ENCODE results near the gene MACROD2.

DNA sequence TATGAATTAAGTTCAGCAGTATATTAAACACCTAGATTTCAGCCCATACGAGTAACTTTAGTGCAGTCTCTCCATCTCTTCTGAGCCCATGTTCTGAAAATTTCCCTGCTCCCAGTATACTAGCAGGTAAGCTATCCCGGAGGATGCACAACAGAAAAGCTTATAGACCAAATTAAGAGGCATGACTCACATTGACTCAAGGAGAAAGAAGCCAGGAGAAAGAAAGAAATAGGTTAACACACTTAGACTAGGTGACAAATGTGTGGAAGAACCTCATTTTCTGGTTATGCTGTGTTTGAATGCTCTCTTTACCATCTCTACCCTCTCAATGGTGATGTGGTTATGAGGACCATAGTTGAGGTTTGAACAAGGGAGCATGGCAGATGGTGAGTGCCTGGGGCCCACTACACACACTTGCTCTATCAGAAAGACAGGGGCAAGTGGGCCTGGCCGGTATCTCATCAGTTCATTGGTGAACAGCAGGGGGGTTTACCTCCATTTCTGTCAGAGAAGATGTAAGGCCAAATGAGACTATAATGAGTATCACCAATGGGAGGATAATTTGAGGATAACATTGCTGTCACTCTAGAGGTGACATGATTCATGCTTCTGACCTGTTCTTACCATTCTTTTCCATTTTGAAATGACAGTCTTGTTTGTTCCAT, 1244.4 kb downstream of the MACROD2 start:
- TF ChIP-seq, protein P1, sequence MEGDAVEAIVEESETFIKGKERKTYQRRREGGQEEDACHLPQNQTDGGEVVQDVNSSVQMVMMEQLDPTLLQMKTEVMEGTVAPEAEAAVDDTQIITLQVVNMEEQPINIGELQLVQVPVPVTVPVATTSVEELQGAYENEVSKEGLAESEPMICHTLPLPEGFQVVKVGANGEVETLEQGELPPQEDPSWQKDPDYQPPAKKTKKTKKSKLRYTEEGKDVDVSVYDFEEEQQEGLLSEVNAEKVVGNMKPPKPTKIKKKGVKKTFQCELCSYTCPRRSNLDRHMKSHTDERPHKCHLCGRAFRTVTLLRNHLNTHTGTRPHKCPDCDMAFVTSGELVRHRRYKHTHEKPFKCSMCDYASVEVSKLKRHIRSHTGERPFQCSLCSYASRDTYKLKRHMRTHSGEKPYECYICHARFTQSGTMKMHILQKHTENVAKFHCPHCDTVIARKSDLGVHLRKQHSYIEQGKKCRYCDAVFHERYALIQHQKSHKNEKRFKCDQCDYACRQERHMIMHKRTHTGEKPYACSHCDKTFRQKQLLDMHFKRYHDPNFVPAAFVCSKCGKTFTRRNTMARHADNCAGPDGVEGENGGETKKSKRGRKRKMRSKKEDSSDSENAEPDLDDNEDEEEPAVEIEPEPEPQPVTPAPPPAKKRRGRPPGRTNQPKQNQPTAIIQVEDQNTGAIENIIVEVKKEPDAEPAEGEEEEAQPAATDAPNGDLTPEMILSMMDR (IDR thresholded peaks at IDR 0.05): no peak
- TF ChIP-seq EP300 (IDR thresholded peaks at IDR 0.05) (no peak), POLR2A (IDR thresholded peaks at IDR 0.05) (no peak)

All from tibial nerve (tissue), 4 donors.